ENCODE results near the gene PDZD2. TPM values are rescaled to one million over a fixed set of nuclear protein-coding genes. Genes with fewer than 3 reads are reported as not detected.
A peak's percentile ranks its signal among the peaks of the same experiment; 100 is the strongest.

Gene PDZD2
- polyA plus RNA-seq, 3 donors: 0.10 TPM; not detected in 2

DNA sequence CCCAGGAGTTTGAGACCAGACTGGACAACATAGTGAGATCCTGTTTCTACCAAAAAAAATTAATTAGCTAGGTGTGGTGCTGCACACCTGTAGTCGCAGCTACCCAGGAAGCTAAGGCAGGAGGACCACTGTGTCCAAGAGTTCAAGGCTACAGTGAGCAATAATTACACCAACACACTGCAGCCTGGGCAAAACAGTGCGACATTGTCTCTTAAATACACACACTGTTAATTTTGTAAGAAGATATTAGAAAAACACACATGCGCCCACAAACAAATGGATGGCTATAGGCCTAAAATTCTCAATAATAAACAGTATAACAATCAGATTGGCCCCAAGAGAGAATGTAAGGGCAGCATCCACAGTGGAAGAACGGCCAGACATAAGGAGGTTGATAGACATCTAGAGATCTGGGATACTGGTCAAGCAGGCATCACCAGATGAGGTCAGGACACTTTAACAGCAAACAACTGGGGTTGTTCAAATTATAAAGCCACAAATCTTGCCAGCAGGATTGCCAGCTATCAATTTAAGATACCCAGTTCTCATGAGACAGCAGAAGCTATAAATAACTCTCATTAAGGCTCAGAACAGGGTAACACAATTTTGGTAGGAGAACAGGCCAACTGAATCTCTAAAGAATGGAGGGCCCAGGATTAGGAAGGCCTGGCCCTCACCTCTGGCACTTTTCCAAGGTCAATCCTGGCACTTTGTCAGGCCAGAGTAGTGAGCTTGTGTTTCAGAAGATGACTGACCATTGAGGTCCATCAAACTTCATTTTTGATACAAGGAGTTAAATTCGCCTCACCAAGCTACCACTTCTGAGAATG lies 505.7 kb downstream of the PDZD2 start:
- peaks cover 15 to 26% of the 10 kb centered on the region in 2 donors for H3K36me3 Mint-ChIP-seq
- H3K27me3 Mint-ChIP-seq (ENCODE audit: low read depth in 3 of 3): no peaks in the 10 kb centered on the region
- Histone ChIP-seq H3K9ac (ENCODE audit: insufficient read depth, low read length, poor library complexity, severe bottlenecking) (no peak overlapping the region), H3K4me1 (ENCODE audit: control insufficient read depth in 1 of 2, insufficient read depth in 2 of 2, low read length in 2 of 2) (peaks cover 17 to 25% of the 10 kb centered on the region in 2 donors), H3K79me2 (ENCODE audit: insufficient read depth, low read length) (peaks cover 83% of the 10 kb centered on the region), H3K4me3 (replicated peaks in 1 of 3; ENCODE audit: low read depth in 2 of 3, low read length in 3 of 3) (no peak overlapping the region), H4K20me1 (ENCODE audit: insufficient read depth, low read length) (peaks cover 85% of the 10 kb centered on the region), H3K9me3 (replicated peaks in 1 of 2; ENCODE audit: control insufficient read depth in 1 of 2, insufficient read depth in 1 of 2, low read length in 2 of 2) (no peaks in the 10 kb centered on the region), H3K27me3 (ENCODE audit: control insufficient read depth in 2 of 2, insufficient read depth in 2 of 2, low read length in 2 of 2) (no peaks in the 10 kb centered on the region), H2AFZ (ENCODE audit: insufficient read depth, low read depth, low read length, poor library complexity, severe bottlenecking) (no peak overlapping the region), H3K4me2 (replicated peaks; ENCODE audit: extremely low read depth, low read length, poor library complexity, severe bottlenecking) (no peak overlapping the region), H3K27ac (ENCODE audit: low read depth in 1 of 2, low read length in 2 of 2) (peak overlapping the region in 1 of 2 donors; percentile 43), H3K36me3 (replicated peaks in 1 of 2; ENCODE audit: control insufficient read depth in 1 of 2, insufficient read depth in 2 of 2, low read length in 2 of 2) (peaks cover 4 to 25% of the 10 kb centered on the region in 2 donors)
- intact Hi-C loops (cut with micrococcal nuclease): no loop called here
- TF ChIP-seq, protein P1, sequence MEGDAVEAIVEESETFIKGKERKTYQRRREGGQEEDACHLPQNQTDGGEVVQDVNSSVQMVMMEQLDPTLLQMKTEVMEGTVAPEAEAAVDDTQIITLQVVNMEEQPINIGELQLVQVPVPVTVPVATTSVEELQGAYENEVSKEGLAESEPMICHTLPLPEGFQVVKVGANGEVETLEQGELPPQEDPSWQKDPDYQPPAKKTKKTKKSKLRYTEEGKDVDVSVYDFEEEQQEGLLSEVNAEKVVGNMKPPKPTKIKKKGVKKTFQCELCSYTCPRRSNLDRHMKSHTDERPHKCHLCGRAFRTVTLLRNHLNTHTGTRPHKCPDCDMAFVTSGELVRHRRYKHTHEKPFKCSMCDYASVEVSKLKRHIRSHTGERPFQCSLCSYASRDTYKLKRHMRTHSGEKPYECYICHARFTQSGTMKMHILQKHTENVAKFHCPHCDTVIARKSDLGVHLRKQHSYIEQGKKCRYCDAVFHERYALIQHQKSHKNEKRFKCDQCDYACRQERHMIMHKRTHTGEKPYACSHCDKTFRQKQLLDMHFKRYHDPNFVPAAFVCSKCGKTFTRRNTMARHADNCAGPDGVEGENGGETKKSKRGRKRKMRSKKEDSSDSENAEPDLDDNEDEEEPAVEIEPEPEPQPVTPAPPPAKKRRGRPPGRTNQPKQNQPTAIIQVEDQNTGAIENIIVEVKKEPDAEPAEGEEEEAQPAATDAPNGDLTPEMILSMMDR (IDR thresholded peaks at IDR 0.05): no peak
- H3K9me3 Mint-ChIP-seq: peaks cover 0 to 2% (median 0%) of the 10 kb centered on the region in 7 donors
- peaks cover 39% of the 10 kb centered on the region for H3K4me1 Mint-ChIP-seq
- DNase-seq: no peak
- H3K4me3 Mint-ChIP-seq: no peak overlapping the region
- peak overlapping the region in 6 of 7 donors; percentile 14 to 68 (median 52) for H3K27ac Mint-ChIP-seq
- WGBS (ENCODE audit: insufficient coverage): 100% methylated on average over 1 of the region's 5 CpGs

DNA sequence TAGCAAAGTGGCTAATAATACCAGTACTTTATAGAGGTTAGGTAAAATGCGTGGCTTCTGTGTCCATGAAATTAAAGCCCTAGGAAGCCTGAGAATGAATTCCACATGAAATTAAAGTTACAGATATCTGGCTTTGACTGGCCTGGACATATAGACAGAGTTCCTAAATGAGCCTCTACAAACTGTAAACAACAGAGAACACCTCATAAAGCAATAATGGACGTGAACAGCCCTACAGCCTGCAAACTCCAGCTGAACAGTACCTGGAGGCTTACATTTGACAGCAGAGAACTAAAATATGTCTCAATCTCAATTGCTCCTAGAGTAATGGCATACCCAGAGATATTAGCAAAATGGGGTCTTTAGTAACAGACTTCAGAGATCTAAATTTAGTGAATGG lies 506.4 kb downstream of the PDZD2 start:
- Histone ChIP-seq H3K79me2 (ENCODE audit: insufficient read depth, low read length) (peaks cover 83% of the 10 kb centered on the region), H2AFZ (ENCODE audit: insufficient read depth, low read depth, low read length, poor library complexity, severe bottlenecking) (no peak overlapping the region), H3K9me3 (replicated peaks in 1 of 2; ENCODE audit: control insufficient read depth in 1 of 2, insufficient read depth in 1 of 2, low read length in 2 of 2) (no peaks in the 10 kb centered on the region), H3K27me3 (ENCODE audit: control insufficient read depth in 2 of 2, insufficient read depth in 2 of 2, low read length in 2 of 2) (no peaks in the 10 kb centered on the region), H3K9ac (ENCODE audit: insufficient read depth, low read length, poor library complexity, severe bottlenecking) (no peak overlapping the region), H3K4me1 (ENCODE audit: control insufficient read depth in 1 of 2, insufficient read depth in 2 of 2, low read length in 2 of 2) (peaks cover 17 to 25% of the 10 kb centered on the region in 2 donors), H3K36me3 (replicated peaks in 1 of 2; ENCODE audit: control insufficient read depth in 1 of 2, insufficient read depth in 2 of 2, low read length in 2 of 2) (peaks cover 4 to 23% of the 10 kb centered on the region in 2 donors), H3K4me3 (replicated peaks in 1 of 3; ENCODE audit: low read depth in 2 of 3, low read length in 3 of 3) (no peak overlapping the region), H3K27ac (ENCODE audit: low read depth in 1 of 2, low read length in 2 of 2) (peak overlapping the region in 1 of 2 donors; percentile 43), H3K4me2 (replicated peaks; ENCODE audit: extremely low read depth, low read length, poor library complexity, severe bottlenecking) (no peak overlapping the region), H4K20me1 (ENCODE audit: insufficient read depth, low read length) (peaks cover 85% of the 10 kb centered on the region)
- no peaks in the 10 kb centered on the region for H3K27me3 Mint-ChIP-seq (ENCODE audit: low read depth in 3 of 3)
- peaks cover 39% of the 10 kb centered on the region for H3K4me1 Mint-ChIP-seq
- peaks cover 0 to 2% (median 0%) of the 10 kb centered on the region in 7 donors for H3K9me3 Mint-ChIP-seq
- peaks cover 9 to 20% of the 10 kb centered on the region in 2 donors for H3K36me3 Mint-ChIP-seq
- peak overlapping the region in 3 of 7 donors; percentile 51 to 82 (median 68) for H3K27ac Mint-ChIP-seq
- 88% methylated on average over 1 of the region's 2 CpGs for WGBS (ENCODE audit: insufficient coverage)
- TF ChIP-seq, protein P1 (IDR thresholded peaks at IDR 0.05): no peak
- intact Hi-C loops (cut with micrococcal nuclease): no loop called here
- H3K4me3 Mint-ChIP-seq: no peak overlapping the region
- DNase-seq: no peak

Data from CD14-positive monocyte (primary cell).